Retinal pigment epithelial cell (primary cell): ENCODE measurements around the gene ARHGEF7.

Experiments
- DNase-seq: peaks from one replicate; pipeline ENCODE4 v3.0.0-alpha.2; 2010; ENCODE audit warnings: low read depth
- H3K4me3 ChIP-seq: 2 replicates; pipeline ENCODE4 v1.5.1; 2011; ENCODE audit warnings: mild to moderate bottlenecking, low read length, control low read depth, moderate library complexity
- TF ChIP-seq, protein P1 (sequence below): conservative IDR thresholded peaks from 2 replicates; pipeline ENCODE4 v1.5.1; 2011; ENCODE audit warnings: low read depth, low read length, control low read depth, inconsistent platforms

The ARHGEF7 gene

GRCh38 chr13:111281751-111282311, 166.7 kb downstream of the ARHGEF7 start:
- TF ChIP-seq, protein P1, sequence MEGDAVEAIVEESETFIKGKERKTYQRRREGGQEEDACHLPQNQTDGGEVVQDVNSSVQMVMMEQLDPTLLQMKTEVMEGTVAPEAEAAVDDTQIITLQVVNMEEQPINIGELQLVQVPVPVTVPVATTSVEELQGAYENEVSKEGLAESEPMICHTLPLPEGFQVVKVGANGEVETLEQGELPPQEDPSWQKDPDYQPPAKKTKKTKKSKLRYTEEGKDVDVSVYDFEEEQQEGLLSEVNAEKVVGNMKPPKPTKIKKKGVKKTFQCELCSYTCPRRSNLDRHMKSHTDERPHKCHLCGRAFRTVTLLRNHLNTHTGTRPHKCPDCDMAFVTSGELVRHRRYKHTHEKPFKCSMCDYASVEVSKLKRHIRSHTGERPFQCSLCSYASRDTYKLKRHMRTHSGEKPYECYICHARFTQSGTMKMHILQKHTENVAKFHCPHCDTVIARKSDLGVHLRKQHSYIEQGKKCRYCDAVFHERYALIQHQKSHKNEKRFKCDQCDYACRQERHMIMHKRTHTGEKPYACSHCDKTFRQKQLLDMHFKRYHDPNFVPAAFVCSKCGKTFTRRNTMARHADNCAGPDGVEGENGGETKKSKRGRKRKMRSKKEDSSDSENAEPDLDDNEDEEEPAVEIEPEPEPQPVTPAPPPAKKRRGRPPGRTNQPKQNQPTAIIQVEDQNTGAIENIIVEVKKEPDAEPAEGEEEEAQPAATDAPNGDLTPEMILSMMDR, result no peak
- H3K4me3 ChIP-seq, result no peak overlapping the region
- DNase-seq, result no peak

DNA sequence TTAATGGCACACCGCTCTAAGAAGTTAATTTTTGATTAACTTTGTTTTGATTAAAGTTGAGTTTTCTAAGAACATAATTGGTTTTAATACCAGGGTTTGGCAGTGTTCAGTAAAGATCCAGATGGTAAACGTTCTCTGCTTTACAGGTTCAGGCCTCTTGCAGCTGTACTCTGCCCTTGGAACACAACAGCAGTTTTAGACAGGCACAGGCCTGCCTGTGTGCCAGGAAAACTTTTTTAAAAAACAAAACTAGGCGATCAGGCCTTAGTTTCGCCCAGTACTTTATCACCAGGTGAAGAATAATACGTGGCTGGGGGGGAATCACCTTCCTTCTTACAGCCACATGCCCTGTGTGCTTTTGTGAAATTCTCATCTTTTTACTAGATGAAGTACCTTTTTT, 167.3 kb downstream of the ARHGEF7 start:
- no peak overlapping the region for H3K4me3 ChIP-seq
- TF ChIP-seq, protein P1, result no peak
- no peak for DNase-seq

- TF ChIP-seq, protein P1, result no peak
Observed at GRCh38 chr13:111282997-111283396, 167.9 kb downstream of the ARHGEF7 start.

DNA sequence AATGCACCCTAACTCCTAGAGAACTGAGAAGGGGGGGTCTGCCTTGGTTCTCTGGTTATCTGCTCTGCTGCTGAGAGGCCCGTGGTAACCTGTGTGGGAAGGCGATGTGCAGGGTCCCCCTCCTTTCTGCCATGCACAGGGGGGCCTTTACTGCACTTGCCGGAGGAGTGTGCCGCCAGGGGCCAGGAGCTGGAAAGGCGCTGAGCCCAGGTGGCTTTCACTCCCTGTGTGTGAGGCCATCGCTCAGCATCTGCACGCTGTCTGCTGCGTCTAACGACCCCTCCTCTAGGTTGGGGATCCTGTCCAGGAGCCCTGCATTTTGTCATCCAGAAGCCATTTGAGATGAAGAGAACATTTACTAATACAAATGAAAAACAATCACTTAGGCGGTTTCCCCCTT, 168.3 kb downstream of the ARHGEF7 start:
- no peak for DNase-seq
- H3K4me3 ChIP-seq, result no peak overlapping the region
- TF ChIP-seq, protein P1, result no peak

More at GRCh38 chr13:111282997-111283396, 167.9 kb downstream of the ARHGEF7 start:
- H3K4me3 ChIP-seq, result no peak overlapping the region
- DNase-seq, result no peak

GRCh38 chr13:111283991-111284390, 168.9 kb downstream of the ARHGEF7 start:
- no peak for DNase-seq
- no peak overlapping the region for H3K4me3 ChIP-seq
- TF ChIP-seq, protein P1, result no peak

DNA sequence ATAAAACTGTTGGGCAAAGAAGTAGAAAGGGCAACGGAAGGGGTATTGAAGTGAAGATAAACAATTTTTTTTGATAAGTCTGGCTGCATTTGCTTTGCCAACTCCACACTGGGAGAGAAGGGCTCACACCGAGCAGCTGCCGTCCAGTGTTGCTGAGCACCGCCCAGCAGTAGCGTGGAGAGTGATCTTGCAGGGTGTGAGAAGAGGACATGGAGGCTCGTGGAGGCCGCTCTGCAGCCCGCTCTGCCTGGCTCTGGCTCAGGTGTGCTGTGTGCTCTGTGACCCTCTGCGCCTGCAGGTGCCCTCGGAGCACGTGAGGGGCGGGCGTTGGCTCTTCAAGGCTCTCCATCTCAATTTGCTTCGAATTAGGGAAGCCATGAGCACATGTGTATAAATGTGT, 169.5 kb downstream of the ARHGEF7 start:
- H3K4me3 ChIP-seq, result no peak overlapping the region
- TF ChIP-seq, protein P1, result no peak
- DNase-seq, result no peak

DNA sequence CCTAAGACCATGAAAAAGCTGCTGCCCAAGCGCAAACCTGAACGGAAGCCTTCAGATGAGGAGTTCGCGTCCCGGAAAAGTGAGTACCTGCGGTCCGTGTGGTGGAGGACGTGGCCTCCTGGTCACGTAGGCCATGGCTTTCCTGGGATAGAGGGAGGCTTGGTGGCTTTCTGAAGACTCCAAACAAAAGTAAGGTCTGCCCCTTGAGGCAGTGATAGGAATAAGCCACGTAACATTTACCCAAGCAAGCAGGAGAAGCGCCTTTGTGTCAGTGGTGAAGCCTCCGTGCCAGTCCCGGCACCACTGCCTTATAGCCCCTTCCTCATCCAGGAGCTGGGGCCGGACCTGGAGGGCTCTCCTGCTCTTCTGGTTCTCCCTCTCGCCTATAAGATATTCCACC, 171.1 kb downstream of the ARHGEF7 start:
- no peak overlapping the region for H3K4me3 ChIP-seq
- TF ChIP-seq, protein P1, result no peak
- no peak for DNase-seq
